Left lung (tissue), 10 donors: Measurements from ENCODE around the gene TAF8. TPM values are rescaled to one million over a fixed set of nuclear protein-coding genes. Genes with fewer than 3 reads are reported as not detected.

Experiments
- ATAC-seq: fragments of 200-7000 bp; cut with Tn5 transposase; one replicate; pipeline ENCODE4 v1.9.1; 2020; ENCODE audit warnings: moderate library complexity
- DNase-seq, 4 donors: peaks; one replicate each; pipeline ENCODE4 v3.0.0-alpha.2; 2013 to 2020
- H3K27ac ChIP-seq, 2 donors: fragments of 200-600 bp; sonication (generic) in 1 of 2; one replicate each; pipeline versions ENCODE4 v1.5.0 to v1.8.0; 2020 to 2021
- H3K27me3 ChIP-seq, 2 donors: fragments of 200-600 bp; sonication (generic) in 1 of 2; one replicate each; pipeline versions ENCODE4 v1.5.0 to v1.8.0; 2020 to 2021
- H3K36me3 ChIP-seq, 2 donors: fragments of 200-600 bp; sonication (generic) in 1 of 2; one replicate each; pipeline versions ENCODE4 v1.5.0 to v1.8.0; 2020 to 2021
- H3K4me1 ChIP-seq, 2 donors: fragments of 200-600 bp; one replicate each; pipeline ENCODE4 v1.8.0; 2021
- H3K4me3 ChIP-seq, 2 donors: fragments of 200-600 bp; sonication (generic) in 1 of 2; one replicate each; pipeline versions ENCODE4 v1.5.0 to v1.8.0; 2020 to 2021; ENCODE audit warnings: mild to moderate bottlenecking in 1 of 2
- H3K9me3 ChIP-seq, 2 donors: fragments of 200-600 bp; sonication (generic) in 1 of 2; one replicate each; pipeline versions ENCODE4 v1.5.0 to v1.8.0; 2020 to 2021
- CTCF ChIP-seq, 2 donors: fragments of 200-600 bp; sonication (generic) in 1 of 2; IDR thresholded peaks; one replicate each; pipeline versions ENCODE4 v1.5.0 to v1.8.0; 2021; ENCODE audit warnings: antibody characterized with exemption in 2 of 2
- intact Hi-C, 2 donors: fragments of 100-400 bp; cut with DNase I; formaldehyde crosslinking; loops; one replicate each; pipeline versions ENCODE4 v1.11.2 to v1.14.2; 2022
- polyA plus RNA-seq, 6 donors: library from polyadenylated mRNA; unstranded; fragments of 120-200 nt; gene quantifications; one replicate each; pipeline ENCODE4 v1.2.1, GENCODE V29; 2013; ENCODE audit not compliant: insufficient read length in 6 of 6
- total RNA-seq, 2 donors: library from RNA; stranded (reverse); fragmentation: NEBNext Ultra II Directional; extraction: Animal tissue kit (Norgen Biotek cat#: 25700); gene quantifications; one replicate each; pipeline ENCODE4 v1.2.1, GENCODE V29; 2021
- donor health status: DM: no; HTN: yes; CAD: no.
- donor health status: DM: no; HTN: no; CAD: no.

Gene TAF8
- total and polyA plus RNA-seq, 8 donors: 26.4 to 32.0 (median 27.9) TPM

DNA sequence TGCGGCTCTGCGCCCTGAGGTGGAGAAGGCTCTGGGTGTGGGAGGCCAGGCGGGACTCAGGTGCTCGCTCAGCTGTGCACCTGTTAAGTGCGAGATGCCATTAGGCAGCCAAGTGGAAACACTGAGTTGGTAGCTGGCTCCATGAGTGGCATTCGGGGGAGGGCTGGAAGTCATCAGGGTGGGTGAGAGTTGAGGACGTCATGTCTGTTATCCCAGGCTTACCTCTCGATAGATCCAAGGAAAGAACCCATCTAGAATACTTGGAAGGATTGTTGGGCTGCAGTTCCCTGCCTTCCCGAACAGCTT lies 41.3 kb downstream of the TAF8 start:
- H3K27me3 ChIP-seq: no peaks in the 10 kb centered on the region
- H3K4me3 ChIP-seq: no peak overlapping the region
- DNase-seq (peak in 1 of 4 donors; percentile 53), ATAC-seq (peak; percentile 70)
- H3K27ac ChIP-seq: no peak overlapping the region
- H3K36me3 ChIP-seq: no peaks in the 10 kb centered on the region
- H3K9me3 ChIP-seq: no peaks in the 10 kb centered on the region
- TF ChIP-seq CTCF (IDR thresholded peaks at IDR 0.05): no peak
- no peaks in the 10 kb centered on the region for H3K4me1 ChIP-seq
- intact Hi-C loops: no loop called here

DNA sequence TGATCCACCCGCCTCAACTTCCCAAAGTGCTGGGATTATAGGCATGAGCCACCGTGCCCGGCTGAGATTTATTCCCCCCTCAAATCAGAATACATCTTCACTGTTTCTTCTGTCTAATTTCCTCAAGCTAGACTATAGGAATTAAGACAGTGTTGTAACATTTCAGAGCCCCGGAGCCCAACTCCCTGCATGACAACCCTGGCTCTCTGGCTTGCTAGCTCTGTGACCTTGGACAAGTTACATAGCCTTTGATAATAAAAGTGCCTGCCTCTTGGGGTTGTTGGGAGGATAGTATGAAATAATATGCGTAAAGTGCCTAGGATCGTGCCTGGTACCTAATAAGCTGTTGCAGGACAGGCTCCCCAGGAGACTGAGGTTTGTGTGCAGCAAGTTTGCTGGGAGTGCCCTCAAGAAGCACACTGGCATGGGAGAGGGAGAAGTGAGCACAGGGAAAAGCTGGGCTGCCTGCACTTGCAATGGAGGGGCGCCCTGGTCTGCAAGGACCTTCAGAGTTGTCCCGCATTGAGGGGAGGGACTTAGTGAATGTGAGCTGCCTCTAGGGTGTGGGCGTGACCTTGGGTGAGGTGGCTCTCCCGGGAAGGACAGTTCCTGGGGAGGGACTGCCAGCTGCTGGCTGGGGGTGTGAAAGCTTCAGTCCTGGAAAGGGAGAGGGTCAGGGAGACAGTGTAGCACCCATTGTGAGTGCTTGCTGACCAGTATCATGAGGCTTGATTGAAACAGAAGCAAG lies 43.4 kb downstream of the TAF8 start:
- Histone ChIP-seq H3K27ac (no peak overlapping the region), H3K9me3 (no peaks in the 10 kb centered on the region), H3K36me3 (no peaks in the 10 kb centered on the region), H3K4me3 (no peak overlapping the region), H3K27me3 (no peaks in the 10 kb centered on the region), H3K4me1 (peaks cover 0 to 1% of the 10 kb centered on the region in 2 donors)
- DNase-seq (peak in 1 of 4 donors; percentile 51), ATAC-seq (peak; percentile 50)
- no peak for TF ChIP-seq CTCF (IDR thresholded peaks at IDR 0.05)
- intact Hi-C loops: no loop called here

DNA sequence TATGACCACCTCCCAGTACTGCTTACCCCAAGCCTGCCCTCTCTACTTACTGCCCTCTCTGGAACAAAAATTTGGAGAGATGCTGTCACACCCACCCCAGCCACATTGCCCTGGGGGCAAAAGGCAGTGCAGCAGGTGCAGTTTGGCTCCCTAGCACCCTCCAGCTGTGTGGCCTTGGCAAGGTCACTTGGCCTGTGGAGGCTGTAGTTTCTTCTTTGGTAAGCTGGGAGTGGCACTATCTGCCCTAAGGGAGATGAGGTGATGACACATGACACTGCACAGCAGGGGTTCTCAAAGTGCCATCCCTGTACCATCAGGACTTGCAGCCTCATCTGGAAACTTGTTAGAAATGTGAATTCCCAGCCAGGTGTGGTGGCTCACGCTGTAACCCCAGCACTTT lies 44.8 kb downstream of the TAF8 start:
- Histone ChIP-seq H3K4me1 (peaks cover 7 to 15% of the 10 kb centered on the region in 2 donors), H3K9me3 (no peaks in the 10 kb centered on the region), H3K4me3 (no peak overlapping the region), H3K27ac (no peak overlapping the region), H3K27me3 (no peaks in the 10 kb centered on the region), H3K36me3 (no peaks in the 10 kb centered on the region)
- ATAC-seq (no peak), DNase-seq (peak in 1 of 4 donors; percentile 8)
- intact Hi-C loops: no loop called here
- TF ChIP-seq CTCF (IDR thresholded peaks at IDR 0.05): no peak

DNA sequence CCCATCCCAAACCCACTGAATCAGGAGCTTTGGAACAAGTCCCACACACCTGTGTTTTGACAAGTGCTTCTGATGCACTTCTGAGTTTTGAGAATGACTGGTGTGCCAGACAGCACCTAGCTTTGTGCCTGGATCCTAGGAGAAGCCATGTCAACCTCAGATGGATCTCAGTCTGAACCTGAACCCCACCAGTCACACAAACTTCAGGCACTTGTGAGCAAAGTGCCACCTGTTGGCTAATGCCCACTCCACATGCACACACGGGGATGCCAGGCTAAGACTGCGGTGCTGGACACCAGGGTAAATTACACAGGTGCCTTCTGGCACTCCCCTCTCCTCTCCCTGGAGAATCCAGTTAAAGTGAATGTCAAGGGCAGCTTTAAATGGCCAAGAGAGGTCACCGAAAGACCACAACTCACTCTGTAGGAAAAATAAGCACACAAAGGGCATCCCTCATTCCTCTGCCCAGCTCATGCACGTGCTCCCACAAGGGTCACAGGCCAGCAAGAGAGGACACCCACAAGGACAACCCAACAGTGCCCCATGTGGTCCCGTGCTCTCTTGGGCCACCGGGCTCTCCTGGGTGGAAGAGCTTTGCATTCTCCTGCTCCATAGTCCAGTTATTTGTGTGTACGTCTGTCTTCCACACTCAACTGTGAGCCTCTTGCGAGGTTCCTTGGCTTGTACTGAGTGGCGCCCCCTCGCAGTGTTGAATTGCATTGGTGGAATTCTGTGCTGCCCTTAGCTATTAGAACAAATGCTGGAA lies 45.6 kb downstream of the TAF8 start:
- DNase-seq (peak in 1 of 4 donors; percentile 15), ATAC-seq (no peak)
- Histone ChIP-seq H3K27ac (no peak overlapping the region), H3K9me3 (no peaks in the 10 kb centered on the region), H3K27me3 (no peaks in the 10 kb centered on the region), H3K4me1 (peaks cover 14 to 22% of the 10 kb centered on the region in 2 donors), H3K36me3 (no peaks in the 10 kb centered on the region), H3K4me3 (no peak overlapping the region)
- no peak for TF ChIP-seq CTCF (IDR thresholded peaks at IDR 0.05)
- intact Hi-C loops: no loop called here

DNA sequence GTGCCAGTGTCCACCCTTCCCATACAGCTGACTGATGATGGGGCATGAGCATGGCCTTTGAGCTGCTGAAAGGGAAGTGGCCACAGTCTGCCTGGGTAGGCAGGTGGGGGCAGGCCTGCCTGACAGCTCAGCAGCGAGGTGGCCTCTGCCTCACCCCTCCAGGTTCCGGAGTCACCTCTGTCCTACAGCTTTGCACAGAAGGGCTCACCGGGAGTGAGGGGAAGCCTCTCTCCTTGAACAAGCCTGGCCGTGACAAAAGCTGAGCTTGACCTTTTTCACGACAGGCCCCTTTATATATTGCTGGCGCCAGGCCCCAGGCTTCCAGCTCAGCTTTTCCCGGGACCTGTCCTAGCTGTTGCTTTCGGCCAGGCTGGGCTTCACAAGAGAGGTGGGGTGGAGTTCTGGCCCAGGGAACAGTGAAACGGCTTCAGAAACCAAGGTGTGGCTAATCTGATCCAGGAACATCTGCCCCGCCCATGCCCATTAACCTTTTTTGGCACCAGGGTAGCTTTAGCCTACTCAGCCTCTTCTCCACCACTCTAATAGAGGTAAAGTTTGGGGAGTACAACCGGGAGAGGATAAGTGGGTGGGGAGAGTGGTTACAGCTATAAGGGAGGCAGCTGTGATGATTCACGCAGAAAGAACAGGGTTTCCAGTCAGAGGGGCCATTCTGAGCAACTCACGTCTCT lies 49.2 kb downstream of the TAF8 start:
- Histone ChIP-seq H3K36me3 (no peaks in the 10 kb centered on the region), H3K4me3 (no peak overlapping the region), H3K27ac (peak overlapping the region; percentile 71 to 74), H3K27me3 (peaks cover 0 to 8% of the 10 kb centered on the region in 2 donors), H3K9me3 (no peaks in the 10 kb centered on the region), H3K4me1 (peaks cover 30 to 39% of the 10 kb centered on the region in 2 donors)
- TF ChIP-seq CTCF (IDR thresholded peaks at IDR 0.05): no peak
- intact Hi-C loops: no loop called here
- DNase-seq (peak in 2 of 4 donors; percentile 82 to 86), ATAC-seq (peak; percentile 75)
